Right ventricle myocardium inferior (tissue), 1 donor: ENCODE data around the gene DLL1. TPM values are rescaled to one million over a fixed set of nuclear protein-coding genes. Genes with fewer than 3 reads are reported as not detected.

Experiments used
- ATAC-seq: fragments of 200-7000 bp; cut with Tn5 transposase; one replicate; pipeline ENCODE4 v1.9.1; 2020; ENCODE audit warnings: mild to moderate bottlenecking, moderate library complexity
- DNase-seq: peaks from one replicate; pipeline ENCODE4 v3.0.0; 2021; ENCODE audit errors: missing footprints
- intact Hi-C: fragments of 100-400 bp; cut with DNase I; formaldehyde crosslinking; loops from one replicate; pipeline ENCODE4 v1.11.0; 2022
- total RNA-seq: library from RNA; stranded (reverse); fragmentation: NEBNext Ultra II Directional; extraction: Animal tissue kit (Norgen Biotek cat#: 25700); gene quantifications from one replicate; pipeline ENCODE4 v1.2.1, GENCODE V29; 2021
- donor health status: DM: no; HTN: yes; CAD: no; lungs with severe emphysema.

DLL1 gene
- total RNA-seq, 1 donor from 2014 or later, result 21.5 TPM

DNA sequence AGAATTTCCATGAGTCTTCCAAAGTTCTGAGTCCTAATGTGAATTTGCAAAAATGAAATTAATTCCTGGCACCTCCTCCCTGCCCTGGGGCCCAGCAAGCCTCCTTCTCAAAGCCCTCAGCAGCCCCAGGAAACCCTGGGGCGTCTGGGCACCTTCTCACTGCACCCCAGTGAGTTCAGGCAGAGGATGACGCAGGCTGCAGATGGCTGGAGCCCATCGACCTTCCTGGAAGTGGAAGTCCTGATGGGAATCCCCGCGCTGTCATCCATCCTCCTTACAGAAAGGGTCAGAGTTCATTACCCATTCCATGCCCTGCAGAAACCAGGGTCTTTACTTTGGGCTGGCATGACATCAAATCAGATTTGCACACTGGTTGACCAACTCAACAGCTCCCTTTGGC is 31.6 kb downstream of the DLL1 start:
- DNase-seq (no peak), ATAC-seq (no peak)
- intact Hi-C loops, result no loop called here

GRCh38 chr6:170258407-170258806 is 32.5 kb downstream of the DLL1 start:
- intact Hi-C loops, result no loop called here
- ATAC-seq, result peak; percentile 81
- no peak for DNase-seq

DNA sequence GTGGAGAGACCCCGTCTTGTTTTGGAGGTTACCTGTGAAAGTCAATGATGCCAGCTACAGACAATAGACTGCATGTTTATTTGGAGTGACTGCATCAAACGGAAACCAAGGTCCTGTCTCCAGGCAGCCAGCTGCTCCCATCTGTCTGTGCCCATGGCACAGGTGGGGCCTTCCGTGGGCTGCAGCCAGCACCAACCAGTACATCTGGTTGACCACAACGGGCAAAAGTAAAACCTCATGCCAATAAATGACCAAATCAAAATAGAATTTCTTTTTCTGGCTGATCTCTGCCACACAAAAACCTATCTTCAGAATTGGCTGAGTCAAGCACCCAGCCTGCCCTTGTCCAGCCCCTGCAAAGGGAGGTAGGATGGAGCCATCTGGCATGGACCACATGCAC is 33.5 kb downstream of the DLL1 start:
- no peak for DNase-seq
- intact Hi-C loops, result no loop called here
- no peak for ATAC-seq

GRCh38 chr6:170256641-170257040 is 34.2 kb downstream of the DLL1 start:
- no peak for DNase-seq
- no peak for ATAC-seq
- intact Hi-C loops, result no loop called here

- ATAC-seq (no peak), DNase-seq (no peak)
- intact Hi-C loops, result no loop called here
Measured at GRCh38 chr6:170255426-170256125, 35.3 kb downstream of the DLL1 start.

DNA sequence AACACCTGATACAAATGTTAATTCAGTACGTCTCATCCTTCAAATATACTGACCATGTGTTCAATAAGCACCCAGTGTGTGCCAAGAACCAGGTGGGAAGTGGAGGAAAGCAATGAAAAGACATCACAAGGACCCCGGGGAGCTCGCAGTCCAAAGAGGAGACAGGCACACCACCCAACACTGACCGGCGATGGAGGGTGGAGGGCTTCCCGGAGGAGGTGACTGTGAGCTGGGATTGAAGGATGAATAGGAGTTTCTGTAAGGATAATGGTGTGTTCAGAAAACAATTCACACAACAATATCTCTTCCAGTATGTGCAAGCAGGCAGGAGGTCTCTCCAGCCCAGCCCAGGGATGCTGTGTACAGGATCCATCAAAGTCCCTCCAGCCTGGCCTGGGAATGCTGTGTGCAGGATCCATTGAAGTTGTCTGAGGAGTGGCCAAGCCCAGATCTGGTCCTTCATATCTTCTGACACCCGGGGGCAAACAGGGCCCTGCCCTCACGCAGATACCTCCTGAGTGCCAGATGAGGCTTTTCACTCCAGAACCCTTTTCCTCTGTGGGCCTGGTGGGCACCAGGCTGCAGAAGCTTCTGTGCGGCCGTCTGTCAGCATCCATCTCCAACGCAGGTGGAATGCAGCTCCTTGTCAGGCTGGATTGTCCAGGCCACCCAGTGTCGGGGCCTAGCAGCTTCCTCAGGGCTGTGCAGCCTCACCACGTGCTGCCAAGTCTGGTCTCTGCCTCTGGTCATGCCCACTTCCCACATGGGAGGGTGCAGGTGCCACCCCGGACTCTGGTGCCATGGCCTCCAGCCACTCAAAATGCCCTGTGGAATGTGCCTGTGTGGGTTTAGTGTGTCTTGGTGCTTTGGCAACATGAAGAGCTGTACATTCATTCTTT is 36.3 kb downstream of the DLL1 start:
- intact Hi-C loops, result no loop called here
- ATAC-seq (no peak), DNase-seq (no peak)

DNA sequence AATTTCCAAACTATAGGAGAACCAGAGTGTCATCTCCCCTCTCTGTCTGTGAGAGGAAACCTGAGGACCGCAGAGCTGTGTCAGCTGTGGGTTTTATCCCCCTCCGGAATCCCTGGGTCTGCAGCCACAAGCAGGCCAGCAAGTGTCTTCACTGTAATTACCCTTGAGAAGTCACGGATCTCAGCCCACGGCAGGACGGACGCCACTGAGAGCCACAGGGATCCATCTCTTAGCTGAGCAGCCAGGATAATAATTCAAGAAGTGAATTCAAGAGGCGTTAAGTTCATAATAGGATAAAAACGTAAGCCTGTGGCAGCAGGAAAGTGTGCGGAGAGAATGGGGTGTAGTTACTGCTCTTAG is 37.0 kb downstream of the DLL1 start:
- DNase-seq (no peak), ATAC-seq (no peak)
- intact Hi-C loops, result no loop called here

DNA sequence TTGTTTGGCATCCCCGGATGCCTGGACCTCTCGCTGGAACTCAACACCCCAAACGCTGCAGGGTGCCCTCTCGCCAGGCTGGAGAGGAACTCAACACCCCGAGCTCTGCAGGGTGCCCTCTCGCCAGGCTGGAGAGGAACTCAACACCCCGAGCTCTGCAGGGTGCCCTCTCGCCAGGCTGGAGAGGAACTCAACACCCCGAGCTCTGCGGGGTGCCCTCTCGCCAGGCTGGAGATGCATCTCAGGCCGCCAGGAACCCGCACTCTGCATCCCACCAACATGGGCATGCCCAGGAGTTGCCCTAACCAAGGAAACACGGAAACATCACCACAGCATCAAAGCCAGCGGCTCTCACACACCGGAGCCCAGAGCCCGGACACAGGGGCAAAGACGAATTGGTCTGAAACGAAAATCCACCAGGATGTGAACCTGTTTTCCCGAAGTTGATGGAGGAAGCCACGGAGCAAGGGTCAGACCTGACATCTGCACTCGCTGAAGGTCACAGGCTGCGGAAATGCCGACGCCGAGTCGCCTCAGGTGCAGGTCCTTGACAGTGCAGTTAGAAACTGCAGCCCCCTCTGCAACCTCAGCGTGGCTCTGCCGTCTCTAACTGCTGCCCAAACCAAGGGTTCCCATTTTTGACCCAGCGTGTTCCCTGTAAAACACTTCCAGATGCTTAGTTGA is 37.5 kb downstream of the DLL1 start:
- ATAC-seq, result no peak
- DNase-seq, result no peak
- intact Hi-C loops, result no loop called here

DNA sequence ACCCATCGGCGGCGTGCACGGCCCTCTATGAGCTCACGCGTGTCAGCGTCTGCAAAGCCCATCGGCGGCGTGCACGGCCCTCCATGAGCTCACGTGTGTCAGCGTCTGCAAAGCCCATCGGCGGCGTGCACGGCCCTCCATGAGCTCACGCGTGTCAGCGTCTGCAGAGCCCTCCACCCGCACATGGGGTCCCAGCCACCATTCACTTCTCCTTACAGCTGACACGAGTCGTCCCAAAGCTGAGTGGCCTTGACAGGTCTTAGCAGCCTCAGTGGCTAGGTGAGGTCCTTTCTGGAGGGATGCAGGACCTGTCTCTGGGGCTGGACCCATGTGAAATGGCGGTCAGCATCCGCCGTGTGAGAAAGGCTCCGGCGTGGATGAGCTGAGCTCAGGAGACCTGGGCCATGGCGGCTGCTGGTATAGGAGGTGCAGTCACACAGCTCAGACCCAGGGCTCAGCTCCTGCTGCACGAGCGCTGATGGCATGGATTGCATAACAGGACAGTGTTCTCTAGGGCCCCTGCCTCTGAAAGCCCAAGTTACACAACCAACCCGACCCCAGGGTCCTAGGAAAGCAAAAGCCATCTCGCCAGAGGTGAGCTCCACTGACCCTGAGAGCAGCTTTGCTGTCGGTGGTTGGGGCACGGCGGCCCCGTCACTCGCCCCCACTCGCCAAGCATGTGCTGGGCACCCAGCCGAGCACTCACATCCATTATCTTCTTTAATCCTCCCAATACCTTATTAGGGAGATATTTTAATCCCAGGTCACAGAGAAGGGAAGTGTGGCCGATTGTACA is 38.9 kb downstream of the DLL1 start:
- intact Hi-C loops, result no loop called here
- ATAC-seq, result no peak
- no peak for DNase-seq

DNA sequence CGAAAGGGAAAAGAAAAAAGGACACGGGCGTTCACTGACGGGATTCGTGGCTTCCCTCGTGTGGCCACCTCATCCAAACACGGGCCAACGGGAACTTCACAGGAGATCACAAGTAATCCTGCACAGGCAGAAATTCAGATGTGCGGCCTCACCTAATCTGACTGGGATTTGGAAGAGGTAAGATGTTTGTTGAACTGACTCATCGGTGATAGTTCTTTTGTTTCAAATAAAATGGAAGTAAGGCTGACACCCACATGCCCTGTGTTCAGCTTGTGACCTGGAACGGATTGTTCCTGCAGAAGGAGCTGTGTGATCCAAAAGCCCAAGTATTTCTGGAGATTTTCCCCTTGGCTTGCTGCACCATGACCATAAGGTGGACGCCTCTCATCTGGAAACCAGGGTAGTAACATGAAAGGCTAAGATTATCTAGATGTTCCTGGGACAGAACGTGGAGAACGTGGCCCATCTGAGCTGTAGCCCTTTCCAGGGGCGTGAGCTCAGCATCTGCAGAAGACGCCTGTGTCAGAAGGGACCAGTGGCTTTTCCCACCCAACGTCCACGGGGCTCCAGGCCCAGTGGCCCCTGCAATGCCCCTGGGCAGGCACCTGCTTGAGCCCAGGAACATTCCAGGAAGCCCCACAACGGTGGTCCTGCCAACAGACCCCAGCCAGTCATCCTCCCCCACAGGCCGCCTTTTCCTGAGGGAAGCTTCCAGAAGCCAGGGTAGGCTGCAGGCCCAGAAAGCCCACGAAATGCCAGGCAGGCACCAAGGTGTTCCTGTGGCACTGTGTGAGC is 39.7 kb downstream of the DLL1 start:
- intact Hi-C loops, result no loop called here
- ATAC-seq (no peak), DNase-seq (no peak)

DNA sequence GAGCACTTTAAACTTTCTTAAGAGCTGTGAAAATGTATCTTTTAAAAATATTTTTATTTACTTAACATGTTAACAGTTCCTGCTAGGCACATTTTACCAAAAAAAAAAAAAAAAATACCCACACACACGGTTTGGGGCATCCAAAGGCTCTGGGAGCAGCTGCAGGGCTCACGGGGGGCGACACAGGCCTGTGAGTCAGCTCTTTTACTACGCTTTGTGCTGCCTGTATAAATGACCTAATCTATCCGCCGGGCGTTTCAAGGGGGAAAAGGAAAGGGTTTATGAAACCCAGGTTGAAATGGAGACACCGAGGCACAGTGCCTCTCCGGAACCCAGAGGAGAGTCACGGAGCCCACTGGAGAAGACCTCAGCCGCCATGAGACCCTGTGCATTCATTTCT is 40.4 kb downstream of the DLL1 start:
- intact Hi-C loops, result no loop called here
- ATAC-seq (no peak), DNase-seq (no peak)

DNA sequence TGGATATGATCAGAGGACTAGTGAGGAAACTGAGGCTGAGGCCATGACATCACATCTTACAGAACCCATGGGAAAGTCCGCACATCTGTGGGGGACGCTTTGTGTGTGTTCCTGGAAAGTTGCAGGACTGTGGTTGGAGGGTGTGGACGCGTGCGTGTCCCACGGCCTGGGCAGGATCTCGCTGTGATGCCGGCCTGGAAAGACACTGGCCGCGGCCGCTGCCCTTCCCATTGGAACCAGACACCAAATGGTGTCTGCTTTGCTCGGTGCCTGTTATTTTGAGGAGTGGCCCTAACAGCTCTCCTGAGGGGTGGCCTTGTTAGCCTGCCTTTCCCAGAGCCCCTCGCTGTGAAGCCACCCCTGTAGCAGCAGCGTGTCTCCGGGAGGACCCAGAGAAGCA is 41.1 kb downstream of the DLL1 start:
- no peak for DNase-seq
- intact Hi-C loops, result loop anchor here (5.0 kb wide), 1 partner anchor 37 kb away; no protein-coding TSS in a partner anchor
- no peak for ATAC-seq

DNA sequence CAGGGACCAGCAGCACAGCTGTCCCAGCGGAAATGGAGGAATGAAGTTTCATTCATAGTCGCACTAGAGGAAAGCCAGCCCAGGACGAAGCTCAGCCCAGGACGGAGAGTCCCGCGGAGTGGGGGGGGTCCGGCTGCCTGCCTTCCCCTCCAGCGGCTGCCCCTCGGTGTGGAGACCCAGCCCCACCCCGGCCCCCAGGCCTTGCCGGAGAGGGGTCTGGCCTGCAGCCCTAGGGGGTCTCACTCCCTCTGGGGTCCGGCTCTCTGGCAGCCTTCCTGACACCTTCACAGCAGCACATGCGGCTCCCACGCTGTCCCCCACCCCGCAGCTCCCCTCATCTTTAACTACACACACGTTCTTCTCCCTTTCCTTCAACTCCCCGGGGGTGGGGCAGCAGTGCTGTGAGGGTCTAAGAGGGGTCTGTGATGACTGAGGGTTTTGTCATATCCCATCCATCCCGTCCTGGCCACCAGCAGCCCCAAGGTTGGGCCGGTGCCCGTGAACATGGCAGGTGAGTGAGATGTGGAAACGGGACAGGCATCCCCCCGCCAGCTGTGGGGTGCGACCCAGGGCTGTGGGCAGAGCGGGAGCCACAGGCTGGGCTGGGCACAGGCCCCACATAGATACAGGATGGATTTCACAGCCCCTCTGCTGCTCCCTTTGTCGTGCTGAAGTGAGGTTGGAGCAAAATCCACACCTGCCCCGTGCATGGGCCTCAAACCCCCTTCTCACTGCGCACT is 41.8 kb downstream of the DLL1 start:
- intact Hi-C loops, result loop anchor here (5.0 kb wide), 1 partner anchor 38 kb away; no protein-coding TSS in a partner anchor
- ATAC-seq, result no peak
- no peak for DNase-seq

- DNase-seq, result no peak
- intact Hi-C loops, result loop anchor here (5.0 kb wide), 1 partner anchor 39 kb away; no protein-coding TSS in a partner anchor
- ATAC-seq, result peak; percentile 29
Measured at GRCh38 chr6:170248111-170248805, 42.6 kb downstream of the DLL1 start.

GRCh38 chr6:170247178-170247701 is 43.6 kb downstream of the DLL1 start:
- ATAC-seq (no peak), DNase-seq (no peak)
- intact Hi-C loops, result loop anchor here (5.0 kb wide), 1 partner anchor 40 kb away; no protein-coding TSS in a partner anchor

GRCh38 chr6:170245475-170245992 is 45.3 kb downstream of the DLL1 start:
- ATAC-seq, result no peak
- intact Hi-C loops, result loop anchor here (5.0 kb wide), 1 partner anchor 42 kb away; no protein-coding TSS in a partner anchor
- no peak for DNase-seq
